Mammary epithelial cell (primary cell): ENCODE measurements around the gene IGDCC3.

Source experiments
- EZH2 ChIP-seq: IDR thresholded peaks from 2 replicates; pipeline ENCODE4 v1.6.1; 2012; ENCODE audit warnings: low read length, inconsistent platforms, borderline replicate concordance
- TF ChIP-seq, protein P1 (sequence below), 2 donors: IDR thresholded peaks in 1 of 2; conservative IDR thresholded peaks in 1 of 2; 2 replicates each; pipeline ENCODE4 v1.5.1; 2011 to 2012; ENCODE audit warnings: inconsistent platforms in 2 of 2, low read length in 2 of 2, mild to moderate bottlenecking in 2 of 2, control low read depth in 1 of 2, low read depth in 1 of 2; ENCODE audit not compliant: insufficient read depth in 1 of 2; ENCODE audit errors: extremely low read depth in 1 of 2

DNA sequence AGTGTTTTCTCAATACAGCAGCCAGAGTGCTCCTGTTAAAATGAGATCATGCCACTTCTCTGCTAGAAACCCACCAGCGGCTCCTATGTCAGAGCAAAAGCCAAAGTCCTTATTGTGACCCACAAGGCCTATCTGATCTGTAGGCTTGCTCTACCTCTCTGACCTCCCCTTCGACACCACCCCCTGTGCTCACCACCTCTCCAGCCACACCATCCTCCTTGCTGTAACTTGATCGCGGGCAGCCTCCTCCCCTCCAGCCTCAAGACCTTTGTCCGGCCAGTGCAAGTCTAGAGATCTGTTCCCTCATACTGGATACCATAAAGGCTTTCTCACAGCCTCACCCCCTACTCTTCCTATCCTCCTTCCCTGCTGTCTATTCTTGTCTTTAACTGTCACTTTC lies 46.9 kb upstream of the IGDCC3 start:
- TF ChIP-seq, protein P1, sequence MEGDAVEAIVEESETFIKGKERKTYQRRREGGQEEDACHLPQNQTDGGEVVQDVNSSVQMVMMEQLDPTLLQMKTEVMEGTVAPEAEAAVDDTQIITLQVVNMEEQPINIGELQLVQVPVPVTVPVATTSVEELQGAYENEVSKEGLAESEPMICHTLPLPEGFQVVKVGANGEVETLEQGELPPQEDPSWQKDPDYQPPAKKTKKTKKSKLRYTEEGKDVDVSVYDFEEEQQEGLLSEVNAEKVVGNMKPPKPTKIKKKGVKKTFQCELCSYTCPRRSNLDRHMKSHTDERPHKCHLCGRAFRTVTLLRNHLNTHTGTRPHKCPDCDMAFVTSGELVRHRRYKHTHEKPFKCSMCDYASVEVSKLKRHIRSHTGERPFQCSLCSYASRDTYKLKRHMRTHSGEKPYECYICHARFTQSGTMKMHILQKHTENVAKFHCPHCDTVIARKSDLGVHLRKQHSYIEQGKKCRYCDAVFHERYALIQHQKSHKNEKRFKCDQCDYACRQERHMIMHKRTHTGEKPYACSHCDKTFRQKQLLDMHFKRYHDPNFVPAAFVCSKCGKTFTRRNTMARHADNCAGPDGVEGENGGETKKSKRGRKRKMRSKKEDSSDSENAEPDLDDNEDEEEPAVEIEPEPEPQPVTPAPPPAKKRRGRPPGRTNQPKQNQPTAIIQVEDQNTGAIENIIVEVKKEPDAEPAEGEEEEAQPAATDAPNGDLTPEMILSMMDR (conservative IDR thresholded peaks at IDR 0.05 in 1 of 2, IDR thresholded peaks at IDR 0.05 in 1 of 2; ENCODE audit: extremely low read depth in 1 of 2, insufficient read depth in 1 of 2, low read depth in 1 of 2, low read length in 2 of 2), result no peak
- TF ChIP-seq EZH2, result no peak
